Osteoblast (primary cell): ENCODE measurements around the gene BCL3. TPM values are rescaled to one million over a fixed set of nuclear protein-coding genes. Genes with fewer than 3 reads are reported as not detected.
A peak's percentile ranks its signal among the peaks of the same experiment; 100 is the strongest.

Experiments used
- DNase-seq: peaks from one replicate; pipeline ENCODE4 v3.0.0; 2011; ENCODE audit warnings: low spot score, mixed read lengths; ENCODE audit not compliant: insufficient read length; ENCODE audit errors: missing footprints
- H2AFZ ChIP-seq: 2 replicates; pipeline ENCODE4 v1.6.0; 2011; ENCODE audit warnings: mild to moderate bottlenecking, low read length
- H3K27ac ChIP-seq: 2 replicates; pipeline ENCODE4 v1.5.1; 2011; ENCODE audit warnings: mild to moderate bottlenecking, low read depth, low read length, moderate library complexity
- H3K27me3 ChIP-seq: 2 replicates; pipeline ENCODE4 v1.6.0; 2012; ENCODE audit warnings: mild to moderate bottlenecking, control low read depth, inconsistent platforms, low read length, moderate library complexity; ENCODE audit not compliant: insufficient read depth
- H3K36me3 ChIP-seq: 2 replicates; pipeline ENCODE4 v1.5.1; 2011; ENCODE audit warnings: mild to moderate bottlenecking, low read length, control low read depth, moderate library complexity; ENCODE audit not compliant: insufficient read depth
- H3K4me1 ChIP-seq: 2 replicates; pipeline ENCODE4 v1.5.1; 2011; ENCODE audit warnings: mild to moderate bottlenecking, low read length, control low read depth, moderate library complexity; ENCODE audit not compliant: insufficient read depth
- H3K4me2 ChIP-seq: 2 replicates; pipeline ENCODE4 v1.6.0; 2011; ENCODE audit warnings: mild to moderate bottlenecking, low read length; ENCODE audit not compliant: insufficient read depth
- H3K4me3 ChIP-seq: fragments of 200-600 bp; sonication (generic); 3 replicates; pipeline ENCODE4 v1.5.1; 2012; ENCODE audit warnings: mild to moderate bottlenecking, low read length, inconsistent platforms; ENCODE audit not compliant: insufficient read depth
- H3K79me2 ChIP-seq: 2 replicates; pipeline ENCODE4 v1.6.0; 2012; ENCODE audit warnings: mild to moderate bottlenecking, low read length, control low read depth, inconsistent platforms; ENCODE audit not compliant: insufficient read depth
- H3K9me3 ChIP-seq: 2 replicates; pipeline ENCODE4 v1.5.1; 2011; ENCODE audit warnings: low read depth, low read length, control low read depth
- H4K20me1 ChIP-seq: 2 replicates; pipeline ENCODE4 v1.6.0; 2012; ENCODE audit warnings: mild to moderate bottlenecking, low read length, control low read depth; ENCODE audit not compliant: insufficient read depth
- total RNA-seq: library from RNA; depleted of rRNA; stranded (reverse); fragments of >200 nt; gene quantifications from 2 replicates; pipeline ENCODE4 v1.2.3, GENCODE V29; 2012
- TF ChIP-seq, protein P1 (sequence below): IDR thresholded peaks from 2 replicates; pipeline ENCODE4 v1.5.1; 2011; ENCODE audit warnings: mild to moderate bottlenecking, low read depth, low read length, moderate library complexity; ENCODE audit errors: extremely low read depth

BCL3 gene
- total RNA-seq, 1 donor, result 7.2 TPM

DNA sequence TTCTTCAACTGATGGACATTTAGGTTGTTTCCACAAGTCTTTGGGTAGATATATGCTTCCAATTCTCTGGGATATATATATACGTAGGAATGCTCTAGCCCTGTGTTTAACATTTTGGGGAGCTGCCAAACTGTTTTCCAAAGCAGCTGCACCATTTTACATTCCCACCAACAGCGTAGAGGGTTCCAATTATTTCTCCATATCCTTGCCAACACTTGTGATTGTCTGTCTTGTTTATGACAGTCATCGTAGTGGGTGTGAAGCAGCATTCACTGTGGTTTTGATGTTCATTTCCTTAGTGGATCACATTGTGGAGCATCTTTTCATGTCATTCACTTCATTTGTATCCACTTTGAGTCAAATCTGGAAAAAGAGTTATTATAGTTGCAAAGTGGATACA, 24.5 kb downstream of the BCL3 start:
- Histone ChIP-seq H4K20me1 (no peaks in the 10 kb centered on the region), H3K4me2 (no peak overlapping the region), H3K27me3 (no peaks in the 10 kb centered on the region), H3K27ac (no peak overlapping the region), H2AFZ (no peak overlapping the region), H3K4me3 (no peak overlapping the region), H3K36me3 (no peaks in the 10 kb centered on the region), H3K9me3 (no peaks in the 10 kb centered on the region), H3K79me2 (no peaks in the 10 kb centered on the region), H3K4me1 (peaks cover 14% of the 10 kb centered on the region)
- TF ChIP-seq, protein P1, sequence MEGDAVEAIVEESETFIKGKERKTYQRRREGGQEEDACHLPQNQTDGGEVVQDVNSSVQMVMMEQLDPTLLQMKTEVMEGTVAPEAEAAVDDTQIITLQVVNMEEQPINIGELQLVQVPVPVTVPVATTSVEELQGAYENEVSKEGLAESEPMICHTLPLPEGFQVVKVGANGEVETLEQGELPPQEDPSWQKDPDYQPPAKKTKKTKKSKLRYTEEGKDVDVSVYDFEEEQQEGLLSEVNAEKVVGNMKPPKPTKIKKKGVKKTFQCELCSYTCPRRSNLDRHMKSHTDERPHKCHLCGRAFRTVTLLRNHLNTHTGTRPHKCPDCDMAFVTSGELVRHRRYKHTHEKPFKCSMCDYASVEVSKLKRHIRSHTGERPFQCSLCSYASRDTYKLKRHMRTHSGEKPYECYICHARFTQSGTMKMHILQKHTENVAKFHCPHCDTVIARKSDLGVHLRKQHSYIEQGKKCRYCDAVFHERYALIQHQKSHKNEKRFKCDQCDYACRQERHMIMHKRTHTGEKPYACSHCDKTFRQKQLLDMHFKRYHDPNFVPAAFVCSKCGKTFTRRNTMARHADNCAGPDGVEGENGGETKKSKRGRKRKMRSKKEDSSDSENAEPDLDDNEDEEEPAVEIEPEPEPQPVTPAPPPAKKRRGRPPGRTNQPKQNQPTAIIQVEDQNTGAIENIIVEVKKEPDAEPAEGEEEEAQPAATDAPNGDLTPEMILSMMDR, result no peak
- no peak for DNase-seq

DNA sequence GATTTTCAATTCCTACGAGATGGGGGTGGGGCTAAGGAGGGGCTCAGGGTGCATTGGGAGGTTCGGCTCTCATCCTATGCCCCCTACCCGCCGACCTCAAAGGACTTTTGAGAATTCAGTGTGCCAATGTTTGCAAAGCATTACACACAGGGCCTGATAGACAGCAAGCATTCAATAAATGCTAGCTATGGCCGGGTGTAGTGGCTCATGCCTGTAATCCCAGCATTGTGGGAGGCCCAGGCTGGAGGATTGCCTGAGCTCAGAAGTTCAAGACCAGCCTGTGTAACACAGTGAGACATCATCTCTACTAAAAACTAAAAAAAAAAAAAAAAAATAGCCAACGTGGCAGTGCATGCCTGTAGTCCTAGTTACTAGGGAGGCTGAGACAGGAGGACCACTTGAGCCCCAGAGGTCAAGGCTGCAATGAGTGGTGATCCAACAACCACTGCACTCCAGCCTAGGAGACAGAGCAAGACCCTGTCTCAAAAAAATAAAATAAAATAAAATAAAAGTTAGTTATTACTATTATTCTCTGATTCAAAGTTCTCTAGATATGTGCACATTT, 27.2 kb downstream of the BCL3 start:
- H3K9me3 ChIP-seq, result no peaks in the 10 kb centered on the region
- no peaks in the 10 kb centered on the region for H3K27me3 ChIP-seq
- no peaks in the 10 kb centered on the region for H3K36me3 ChIP-seq
- TF ChIP-seq, protein P1, result no peak
- no peak overlapping the region for H3K27ac ChIP-seq
- peak; percentile 21 for DNase-seq
- no peak overlapping the region for H3K4me3 ChIP-seq
- H2AFZ ChIP-seq, result no peak overlapping the region
- H3K4me2 ChIP-seq, result no peak overlapping the region
- peaks cover 14% of the 10 kb centered on the region for H3K4me1 ChIP-seq
- H4K20me1 ChIP-seq, result no peaks in the 10 kb centered on the region
- H3K79me2 ChIP-seq, result no peaks in the 10 kb centered on the region

DNA sequence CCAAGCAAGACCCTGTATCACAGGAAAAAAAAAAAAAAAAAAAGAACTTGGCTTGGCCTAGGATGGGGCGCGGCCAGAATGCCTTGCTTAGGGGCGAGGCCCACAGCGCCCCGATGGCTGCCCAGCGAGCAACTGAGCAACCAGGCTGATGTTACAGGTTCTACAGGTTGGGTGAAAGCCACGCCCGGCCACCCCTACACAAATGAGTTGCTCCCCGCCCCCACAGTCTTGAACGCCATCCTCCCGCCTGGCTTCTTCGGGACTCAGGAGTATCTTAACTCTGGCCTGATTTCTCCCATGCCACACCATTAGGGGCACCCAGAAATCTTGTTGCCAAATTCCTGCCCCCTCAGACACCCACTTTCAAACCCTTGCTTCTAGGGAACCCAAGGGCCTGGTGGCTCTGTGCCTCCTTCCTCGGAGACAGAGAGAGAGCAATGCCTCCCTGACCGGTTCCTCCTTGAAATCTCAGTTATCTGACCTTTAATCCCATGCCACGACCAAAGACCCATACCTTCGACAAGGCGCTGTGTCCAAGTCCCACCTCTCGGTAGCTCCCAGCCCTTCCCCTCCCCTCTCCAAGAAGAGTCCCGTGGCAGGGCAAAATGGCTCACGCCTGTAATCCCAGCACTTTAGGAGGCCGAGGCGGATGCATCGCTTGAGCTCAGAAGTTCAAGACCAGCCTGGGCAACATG, 28.0 kb downstream of the BCL3 start:
- Histone ChIP-seq H3K4me3 (no peak overlapping the region), H3K9me3 (no peaks in the 10 kb centered on the region), H2AFZ (no peak overlapping the region), H3K27ac (no peak overlapping the region), H3K27me3 (no peaks in the 10 kb centered on the region), H3K4me1 (peaks cover 14% of the 10 kb centered on the region), H3K36me3 (no peaks in the 10 kb centered on the region), H3K79me2 (no peaks in the 10 kb centered on the region), H3K4me2 (no peak overlapping the region), H4K20me1 (no peaks in the 10 kb centered on the region)
- TF ChIP-seq, protein P1, result no peak
- DNase-seq, result no peak

DNA sequence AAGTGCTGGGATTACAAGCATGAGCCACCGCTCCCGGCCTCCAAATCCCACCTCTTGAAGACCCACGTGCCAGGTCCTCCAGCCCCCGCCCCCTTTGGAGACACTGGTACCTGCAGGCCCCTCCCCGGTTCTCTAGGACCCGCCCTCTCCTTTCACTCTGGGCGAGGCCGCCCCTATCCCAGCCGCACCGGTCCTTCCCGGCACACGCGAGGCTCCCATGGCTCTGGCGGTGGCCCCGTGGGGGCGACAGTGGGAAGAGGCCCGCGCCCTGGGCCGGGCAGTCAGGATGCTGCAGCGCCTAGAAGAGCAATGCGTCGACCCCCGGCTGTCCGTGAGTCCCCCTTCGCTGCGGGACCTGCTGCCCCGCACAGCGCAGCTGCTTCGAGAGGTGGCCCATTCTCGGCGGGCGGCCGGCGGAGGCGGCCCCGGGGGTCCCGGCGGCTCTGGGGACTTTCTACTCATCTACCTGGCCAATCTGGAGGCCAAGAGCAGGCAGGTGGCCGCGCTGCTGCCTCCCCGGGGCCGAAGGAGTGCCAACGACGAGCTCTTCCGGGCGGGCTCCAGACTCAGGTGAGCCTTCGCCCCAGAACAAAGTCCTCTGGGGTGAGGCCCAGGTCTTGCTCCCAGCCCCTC, 29.3 kb downstream of the BCL3 start, which contains the start of gene CBLC:
Gene CBLC, plus strand, starts transcription at position 176 of the 633 bp plus-strand sequence. Its CDS starts 42 bp downstream, at position 218.
- no peak within 1 kb of the TSS for H3K27ac ChIP-seq
- TF ChIP-seq, protein P1, result no peak
- no peaks in the 10 kb centered on the region for H3K36me3 ChIP-seq
- peak within 1 kb of the TSS; percentile 30 for H3K4me3 ChIP-seq
- peak; percentile 70 for DNase-seq
- H3K4me2 ChIP-seq, result peak within 1 kb of the TSS; percentile 23
- no peaks in the 10 kb centered on the region for H4K20me1 ChIP-seq
- H3K4me1 ChIP-seq, result peaks cover 14% of the 10 kb centered on the region
- H2AFZ ChIP-seq, result peak within 1 kb of the TSS; percentile 29
- H3K9me3 ChIP-seq, result no peaks in the 10 kb centered on the region
- no peaks in the 10 kb centered on the region for H3K27me3 ChIP-seq
- H3K79me2 ChIP-seq, result no peaks in the 10 kb centered on the region
